Thyroid gland (tissue), 4 donors: ENCODE data around the gene ST8SIA1.

ENCODE experiments used
- CTCF ChIP-seq, 6 experiments: fragments of 200-600 bp in 3 of 6; fragments of 450-650 bp in 3 of 6; sonication (generic) in 3 of 6; IDR thresholded peaks; one replicate each; pipeline ENCODE4 v1.5.1; 2016 to 2019; ENCODE audit warnings: antibody characterized with exemption in 6 of 6, mild to moderate bottlenecking in 2 of 6, inconsistent platforms in 1 of 6, moderate library complexity in 1 of 6
- POLR2A ChIP-seq, 2 donors: fragments of 450-650 bp; IDR thresholded peaks; one replicate each; pipeline ENCODE4 v1.6.1; 2017; ENCODE audit warnings: antibody characterized with exemption in 2 of 2, mild to moderate bottlenecking in 2 of 2, moderate library complexity in 1 of 2

- TF ChIP-seq POLR2A (IDR thresholded peaks at IDR 0.05): no peak
- no peak for TF ChIP-seq CTCF (IDR thresholded peaks at IDR 0.05)
Measured at GRCh38 chr12:22357531-22357930, 23.0 kb upstream of the ST8SIA1 start.
